ENCODE results near the gene CHMP2B. TPM values are rescaled to one million over a fixed set of nuclear protein-coding genes. Genes with fewer than 3 reads are reported as not detected.

Gene CHMP2B
- total RNA-seq, 1 donor from 2014 or later, result 40.0 TPM

Small RNAs within 50 kb of the gene (small RNA-seq; reads per million reads assigned to genes)
- not detected for gene MIR4795 (ENCODE audit: low replicate concordance)

Other genes with a start within 250 kb of the CHMP2B start
- gene VGLL3, start 236.2 kb upstream of the CHMP2B start, total RNA-seq, result 53.1 TPM
- gene POU1F1, start 49.3 kb downstream of the CHMP2B start, total RNA-seq, result not detected